Natural killer cell treated with Interleukin-12 subunit alpha and Interleukin-12 subunit beta and Interleukin-15 and Interleukin-18, amount 100 ng/mL, for 72 hours (primary cell): ENCODE data around the gene DPYSL3. TPM values are rescaled to one million over a fixed set of nuclear protein-coding genes. Genes with fewer than 3 reads are reported as not detected.

Source experiments
- ATAC-seq, 2 donors: fragments of 150-1000 bp; cut with Tn5 transposase in 1 of 2; sonication (Bioruptor Pico), chemical (Tn5 transposase) in 1 of 2; 2 replicates each; pipeline ENCODE4 v1.10.0; 2021
- DNase-seq: peaks from one replicate; pipeline ENCODE4 v3.0.0; 2022; ENCODE audit warnings: low spot score
- H3K27ac Mint-ChIP-seq, 2 donors: 1 replicate in 1 of 2; 2 replicates in 1 of 2; pipeline ENCODE4 v1.8.0; 2022; ENCODE audit warnings: mixed read lengths in 2 of 2, mild to moderate bottlenecking in 1 of 2, moderate library complexity in 1 of 2
- H3K27me3 Mint-ChIP-seq, 2 donors: 1 replicate in 1 of 2; 2 replicates in 1 of 2; pipeline ENCODE4 v1.8.0; 2022; ENCODE audit warnings: mixed read lengths in 2 of 2
- H3K36me3 Mint-ChIP-seq: one replicate; pipeline ENCODE4 v1.8.0; 2022; ENCODE audit warnings: mixed read lengths
- H3K4me1 Mint-ChIP-seq, 2 donors: 1 replicate in 1 of 2; 2 replicates in 1 of 2; pipeline ENCODE4 v1.8.0; 2022; ENCODE audit warnings: low read depth in 2 of 2, mixed read lengths in 2 of 2, mild to moderate bottlenecking in 1 of 2
- H3K4me3 Mint-ChIP-seq: one replicate; pipeline ENCODE4 v1.8.0; 2022; ENCODE audit warnings: mixed read lengths
- H3K9me3 Mint-ChIP-seq: 2 replicates; pipeline ENCODE4 v1.8.0; 2022; ENCODE audit warnings: mixed read lengths
- total RNA-seq, 2 donors: library from RNA; stranded (reverse); gene quantifications; one replicate each; pipeline ENCODE4 v1.2.3, GENCODE V29; 2022

Gene DPYSL3
- total RNA-seq, 2 donors from 2014 or later, result 0.07 TPM; not detected in 1

GRCh38 chr5:147453875-147454814 lies 55.7 kb downstream of the DPYSL3 start:
- peaks cover 11 to 15% of the 10 kb centered on the region in 2 donors for H3K4me1 Mint-ChIP-seq
- peak overlapping the region; percentile 88 for H3K4me3 Mint-ChIP-seq
- no peaks in the 10 kb centered on the region for H3K36me3 Mint-ChIP-seq
- H3K27me3 Mint-ChIP-seq, result peaks cover 41 to 85% of the 10 kb centered on the region in 2 donors
- ATAC-seq (peak; percentile 82 to 88), DNase-seq (peak; percentile 79)
- H3K27ac Mint-ChIP-seq, result no peak overlapping the region
- H3K9me3 Mint-ChIP-seq, result no peaks in the 10 kb centered on the region

- Mint-ChIP-seq H3K4me1 (peaks cover 11 to 15% of the 10 kb centered on the region in 2 donors), H3K4me3 (peak overlapping the region; percentile 54), H3K27ac (no peak overlapping the region), H3K36me3 (no peaks in the 10 kb centered on the region), H3K27me3 (peaks cover 45 to 79% of the 10 kb centered on the region in 2 donors), H3K9me3 (no peaks in the 10 kb centered on the region)
- ATAC-seq (no peak), DNase-seq (no peak)
These were observed 57.6 kb downstream of the DPYSL3 start for GRCh38 chr5:147452165-147452811.

- H3K9me3 Mint-ChIP-seq, result no peaks in the 10 kb centered on the region
- no peak overlapping the region for H3K27ac Mint-ChIP-seq
- no peaks in the 10 kb centered on the region for H3K36me3 Mint-ChIP-seq
- DNase-seq (no peak), ATAC-seq (no peak)
- no peak overlapping the region for H3K4me3 Mint-ChIP-seq
- peaks cover 44 to 74% of the 10 kb centered on the region in 2 donors for H3K27me3 Mint-ChIP-seq
- H3K4me1 Mint-ChIP-seq, result peaks cover 11 to 15% of the 10 kb centered on the region in 2 donors
These were observed 58.7 kb downstream of the DPYSL3 start for GRCh38 chr5:147451193-147451592.

GRCh38 chr5:147450606-147451005 lies 59.3 kb downstream of the DPYSL3 start:
- Mint-ChIP-seq H3K9me3 (no peaks in the 10 kb centered on the region), H3K27ac (no peak overlapping the region), H3K36me3 (no peaks in the 10 kb centered on the region), H3K4me3 (no peak overlapping the region), H3K27me3 (peaks cover 44 to 68% of the 10 kb centered on the region in 2 donors), H3K4me1 (peaks cover 11 to 15% of the 10 kb centered on the region in 2 donors)
- DNase-seq, result no peak
- no peak for ATAC-seq

GRCh38 chr5:147448766-147449165 lies 61.1 kb downstream of the DPYSL3 start:
- no peaks in the 10 kb centered on the region for H3K36me3 Mint-ChIP-seq
- DNase-seq, result no peak
- peaks cover 3 to 7% of the 10 kb centered on the region in 2 donors for H3K4me1 Mint-ChIP-seq
- H3K27me3 Mint-ChIP-seq, result peaks cover 36 to 55% of the 10 kb centered on the region in 2 donors
- H3K9me3 Mint-ChIP-seq, result no peaks in the 10 kb centered on the region
- ATAC-seq, result no peak
- H3K4me3 Mint-ChIP-seq, result no peak overlapping the region
- no peak overlapping the region for H3K27ac Mint-ChIP-seq

GRCh38 chr5:147446523-147446922 lies 63.3 kb downstream of the DPYSL3 start:
- ATAC-seq (no peak), DNase-seq (no peak)
- H3K27me3 Mint-ChIP-seq, result peaks cover 31 to 54% of the 10 kb centered on the region in 2 donors
- H3K4me1 Mint-ChIP-seq, result no peaks in the 10 kb centered on the region
- H3K27ac Mint-ChIP-seq, result no peak overlapping the region
- H3K36me3 Mint-ChIP-seq, result no peaks in the 10 kb centered on the region
- no peaks in the 10 kb centered on the region for H3K9me3 Mint-ChIP-seq
- H3K4me3 Mint-ChIP-seq, result no peak overlapping the region

GRCh38 chr5:147445917-147446316 lies 64.0 kb downstream of the DPYSL3 start:
- H3K4me3 Mint-ChIP-seq, result no peak overlapping the region

GRCh38 chr5:147445090-147445489 lies 64.8 kb downstream of the DPYSL3 start:
- no peaks in the 10 kb centered on the region for H3K4me1 Mint-ChIP-seq
- peaks cover 28 to 48% of the 10 kb centered on the region in 2 donors for H3K27me3 Mint-ChIP-seq
- no peak overlapping the region for H3K27ac Mint-ChIP-seq
- DNase-seq (no peak), ATAC-seq (no peak)
- H3K4me3 Mint-ChIP-seq, result no peak overlapping the region
- no peaks in the 10 kb centered on the region for H3K9me3 Mint-ChIP-seq
- H3K36me3 Mint-ChIP-seq, result no peaks in the 10 kb centered on the region

More at GRCh38 chr5:147445917-147446316, 64.0 kb downstream of the DPYSL3 start:
- Mint-ChIP-seq H3K4me1 (no peaks in the 10 kb centered on the region), H3K36me3 (no peaks in the 10 kb centered on the region), H3K9me3 (no peaks in the 10 kb centered on the region), H3K27me3 (peaks cover 30 to 55% of the 10 kb centered on the region in 2 donors), H3K27ac (no peak overlapping the region)
- ATAC-seq (no peak), DNase-seq (no peak)

- Mint-ChIP-seq H3K4me3 (no peak overlapping the region), H3K36me3 (no peaks in the 10 kb centered on the region), H3K4me1 (no peaks in the 10 kb centered on the region), H3K27me3 (peaks cover 27 to 40% of the 10 kb centered on the region in 2 donors), H3K27ac (no peak overlapping the region), H3K9me3 (no peaks in the 10 kb centered on the region)
- ATAC-seq, result no peak
- no peak for DNase-seq
These were observed 67.6 kb downstream of the DPYSL3 start for GRCh38 chr5:147442224-147442623.

- Mint-ChIP-seq H3K4me1 (no peaks in the 10 kb centered on the region), H3K9me3 (no peaks in the 10 kb centered on the region), H3K4me3 (no peak overlapping the region), H3K27ac (no peak overlapping the region), H3K36me3 (no peaks in the 10 kb centered on the region), H3K27me3 (peaks cover 28 to 34% of the 10 kb centered on the region in 2 donors)
- no peak for ATAC-seq
- DNase-seq, result no peak
These were observed 68.6 kb downstream of the DPYSL3 start for GRCh38 chr5:147441191-147441695.

- H3K4me1 Mint-ChIP-seq, result no peaks in the 10 kb centered on the region
- ATAC-seq, result no peak
- no peak overlapping the region for H3K4me3 Mint-ChIP-seq
- H3K27ac Mint-ChIP-seq, result no peak overlapping the region
- DNase-seq, result no peak
- peaks cover 28 to 52% of the 10 kb centered on the region in 2 donors for H3K27me3 Mint-ChIP-seq
- no peaks in the 10 kb centered on the region for H3K9me3 Mint-ChIP-seq
- H3K36me3 Mint-ChIP-seq, result no peaks in the 10 kb centered on the region
These were observed 70.6 kb downstream of the DPYSL3 start for GRCh38 chr5:147439254-147439653.

- Mint-ChIP-seq H3K9me3 (no peaks in the 10 kb centered on the region), H3K27ac (no peak overlapping the region)
These were observed 72.7 kb downstream of the DPYSL3 start for GRCh38 chr5:147437161-147437596.

GRCh38 chr5:147436596-147436995 lies 73.3 kb downstream of the DPYSL3 start:
- Mint-ChIP-seq H3K36me3 (no peaks in the 10 kb centered on the region), H3K27me3 (peaks cover 21 to 46% of the 10 kb centered on the region in 2 donors), H3K27ac (no peak overlapping the region), H3K4me1 (no peaks in the 10 kb centered on the region), H3K4me3 (no peak overlapping the region), H3K9me3 (no peaks in the 10 kb centered on the region)
- ATAC-seq (no peak), DNase-seq (no peak)

More at GRCh38 chr5:147437161-147437596, 72.7 kb downstream of the DPYSL3 start:
- H3K4me1 Mint-ChIP-seq, result no peaks in the 10 kb centered on the region
- peaks cover 25 to 50% of the 10 kb centered on the region in 2 donors for H3K27me3 Mint-ChIP-seq
- H3K4me3 Mint-ChIP-seq, result no peak overlapping the region
- ATAC-seq (no peak), DNase-seq (no peak)
- no peaks in the 10 kb centered on the region for H3K36me3 Mint-ChIP-seq

GRCh38 chr5:147434049-147434448 lies 75.8 kb downstream of the DPYSL3 start:
- Mint-ChIP-seq H3K9me3 (no peaks in the 10 kb centered on the region), H3K4me3 (no peak overlapping the region), H3K36me3 (no peaks in the 10 kb centered on the region), H3K4me1 (no peaks in the 10 kb centered on the region), H3K27ac (no peak overlapping the region), H3K27me3 (peaks cover 10 to 39% of the 10 kb centered on the region in 2 donors)
- ATAC-seq (no peak), DNase-seq (no peak)
